HG03064 (cell line): ENCODE measurements around the gene LILRB2.
"Not testable (repeated sequence)": the region's sequence is repeated elsewhere in the genome, so short reads cannot be mapped to it uniquely, and the experiment has no call there.

ENCODE experiments used
- ATAC-seq: cut with Tn5 transposase; IDR thresholded peaks from one replicate; pipeline ENCODE4 v1.9.1; 2021; ENCODE audit warnings: low read depth; ENCODE audit not compliant: unreplicated experiment

The LILRB2 gene

GRCh38 chr19:54281007-54281728 lies at the start of gene LILRB2:
Gene LILRB2, minus strand, starts transcription at chr19:54281110. Its CDS starts 614 bp downstream, at chr19:54280496.
- ATAC-seq, result no peak

- ATAC-seq, result no peak
Measured at GRCh38 chr19:54329476-54330165, 48.7 kb upstream of the LILRB2 start.

- ATAC-seq, result not testable (repeated sequence)
Measured at GRCh38 chr19:54328781-54329180, 47.9 kb upstream of the LILRB2 start.

- ATAC-seq, result no peak
Measured at GRCh38 chr19:54325631-54326030, 44.7 kb upstream of the LILRB2 start.

- no peak for ATAC-seq
Measured at GRCh38 chr19:54325194-54325621, 44.3 kb upstream of the LILRB2 start.

- no peak for ATAC-seq
Measured at GRCh38 chr19:54324071-54324470, 43.2 kb upstream of the LILRB2 start.

GRCh38 chr19:54322934-54323333 lies 42.0 kb upstream of the LILRB2 start:
- ATAC-seq, result not testable (repeated sequence)

- not testable (repeated sequence) for ATAC-seq
Measured at GRCh38 chr19:54322295-54322694, 41.4 kb upstream of the LILRB2 start.

- no peak for ATAC-seq
Measured at GRCh38 chr19:54319892-54320670, 39.2 kb upstream of the LILRB2 start.

- no peak for ATAC-seq
Measured at GRCh38 chr19:54319049-54319448, 38.1 kb upstream of the LILRB2 start.

GRCh38 chr19:54317965-54318240 lies 37.0 kb upstream of the LILRB2 start:
- no peak for ATAC-seq

- ATAC-seq, result no peak
Measured at GRCh38 chr19:54317108-54317964, 36.4 kb upstream of the LILRB2 start.

- ATAC-seq, result no peak
Measured at GRCh38 chr19:54316746-54317107, 35.8 kb upstream of the LILRB2 start.

GRCh38 chr19:54315956-54316355 lies 35.0 kb upstream of the LILRB2 start:
- ATAC-seq, result no peak

- ATAC-seq, result no peak
Measured at GRCh38 chr19:54312436-54313377, 31.8 kb upstream of the LILRB2 start, which contains the start of gene LILRA5. Gene LILRA5, minus strand, starts transcription at chr19:54313166. Its CDS starts 147 bp downstream, at chr19:54313019.

GRCh38 chr19:54312011-54312410 lies 31.1 kb upstream of the LILRB2 start:
- no peak for ATAC-seq

- no peak for ATAC-seq
Measured at GRCh38 chr19:54311486-54311885, 30.6 kb upstream of the LILRB2 start.

- no peak for ATAC-seq
Measured at GRCh38 chr19:54310543-54310942, 29.6 kb upstream of the LILRB2 start.

GRCh38 chr19:54309811-54310210 lies 28.9 kb upstream of the LILRB2 start:
- ATAC-seq, result no peak
